HCT116 (cell line): Measurements from ENCODE around the gene TMTC1. TPM values are rescaled to one million over a fixed set of nuclear protein-coding genes. Genes with fewer than 3 reads are reported as not detected.

Source experiments
- ATAC-seq: fragments of 200-7000 bp; cut with Tn5 transposase; 2 replicates; pipeline ENCODE4 v1.9.1; 2020; ENCODE audit warnings: mild to moderate bottlenecking, moderate library complexity
- BruUV-seq: library from RNA; stranded (reverse); fragments of 400-500 nt; replicated peaks from 2 replicates; lab custom pipeline; 2021; lab: Mats Ljungman, UMichigan
- CTCF ChIA-PET: fragments of 300-600 bp; sonication (Branson Sonifier 250); formaldehyde crosslinking; loops from one replicate; lab custom pipeline; 2021; ENCODE audit warnings: antibody characterized with exemption; lab: Charles Lee
- POLR2A ChIA-PET: fragments of 300-600, 350-600 bp; sonication (Branson Sonifier 250); formaldehyde crosslinking; loops from one replicate; lab custom pipeline; 2021; ENCODE audit warnings: antibody characterized with exemption; lab: Charles Lee
- RAD21 ChIA-PET, 2 experiments: fragments of 300-600 bp; sonication (Branson Sonifier 250); formaldehyde crosslinking; loops; one replicate each; lab custom pipeline; 2023; ENCODE audit warnings: low total read pairs in 2 of 2; ENCODE audit not compliant: uncharacterized antibody in 2 of 2, unreplicated experiment in 2 of 2, low non-redundant PET in 1 of 2; lab: Charles Lee
- DNase-seq: peaks from one replicate; pipeline ENCODE4 v3.0.0-alpha.2; 2010; ENCODE audit warnings: low read depth, low spot score
- H2AFZ ChIP-seq: fragments of 200-600 bp; shearing (Covaris generic), sonication (generic); 2 replicates; pipeline ENCODE4 v1.6.1; 2017; ENCODE audit warnings: low read depth, mixed run types, mixed read lengths, antibody characterized with exemption, low read length; ENCODE audit not compliant: poor library complexity, severe bottlenecking
- H3K27ac ChIP-seq: 2 replicates; pipeline ENCODE4 v1.5.1; 2012; ENCODE audit warnings: low read depth, low read length
- H3K27me3 ChIP-seq: fragments of 200-600 bp; sonication (generic); 2 replicates; pipeline ENCODE4 v1.6.1; 2016; ENCODE audit warnings: mixed run types, low read length, mixed read lengths; ENCODE audit not compliant: insufficient read depth
- H3K36me3 ChIP-seq, 2 experiments: fragments of 200-500 bp in 1 of 2; fragments of 200-600 bp in 1 of 2; sonication (Bioruptor generic) in 1 of 2; sonication (generic) in 1 of 2; 2 replicates each; pipeline versions ENCODE4 v1.5.1 to v1.6.1; 2014 to 2016; ENCODE audit warnings: low read length in 2 of 2, inconsistent platforms in 1 of 2, mixed read lengths in 1 of 2, mixed run types in 1 of 2; ENCODE audit not compliant: insufficient read depth in 2 of 2, control insufficient read depth in 1 of 2
- H3K4me1 ChIP-seq, 2 experiments: fragments of 200-600 bp in 1 of 2; sonication (generic) in 1 of 2; 2 replicates each; pipeline versions ENCODE4 v1.5.1 to v1.6.1; 2012 to 2017; ENCODE audit warnings: low read length in 2 of 2, inconsistent platforms in 1 of 2, mild to moderate bottlenecking in 1 of 2, mixed read lengths in 1 of 2, mixed run types in 1 of 2, moderate library complexity in 1 of 2; ENCODE audit not compliant: insufficient read depth in 2 of 2, control insufficient read depth in 1 of 2
- H3K4me2 ChIP-seq: fragments of 200-600 bp; sonication (generic); 2 replicates; pipeline ENCODE4 v1.6.1; 2017; ENCODE audit warnings: mixed run types, low read length, mixed read lengths
- H3K4me3 ChIP-seq, 2 experiments: fragments of 200-600 bp in 1 of 2; sonication (generic) in 1 of 2; replicated peaks in 1 of 2; 2 replicates each; pipeline ENCODE4 v1.5.1; 2011 to 2016; ENCODE audit warnings: low read length in 2 of 2, control low read depth in 1 of 2, low read depth in 1 of 2, mild to moderate bottlenecking in 1 of 2, mixed read lengths in 1 of 2, mixed run types in 1 of 2
- H3K79me2 ChIP-seq: fragments of 200-600 bp; sonication (generic); 2 replicates; pipeline ENCODE4 v1.6.1; 2017; ENCODE audit warnings: mild to moderate bottlenecking, mixed run types, low read length, moderate library complexity, mixed read lengths; ENCODE audit not compliant: insufficient read depth
- H3K9ac ChIP-seq: fragments of 200-600 bp; sonication (generic); 2 replicates; pipeline ENCODE4 v1.6.1; 2016; ENCODE audit warnings: low read length, mixed read lengths
- H3K9me2 ChIP-seq: fragments of 200-600 bp; sonication (generic), shearing (Covaris generic); 2 replicates; pipeline ENCODE4 v1.6.1; 2017; ENCODE audit warnings: mixed run types, mild to moderate bottlenecking, moderate library complexity; ENCODE audit not compliant: insufficient read depth
- H3K9me3 ChIP-seq, 2 experiments: fragments of 200-500 bp in 1 of 2; fragments of 200-600 bp in 1 of 2; sonication (Bioruptor generic) in 1 of 2; sonication (generic) in 1 of 2; 2 replicates each; pipeline ENCODE4 v1.6.1; 2014 to 2017; ENCODE audit warnings: low read length in 2 of 2, mixed read lengths in 2 of 2, inconsistent platforms in 1 of 2, low read depth in 1 of 2, mild to moderate bottlenecking in 1 of 2, mixed run types in 1 of 2, moderate library complexity in 1 of 2; ENCODE audit not compliant: control insufficient read depth in 1 of 2, insufficient read depth in 1 of 2
- H4K20me1 ChIP-seq: fragments of 200-600 bp; sonication (generic), shearing (Covaris generic); 2 replicates; pipeline ENCODE4 v1.6.1; 2017; ENCODE audit warnings: mixed run types, mild to moderate bottlenecking, moderate library complexity; ENCODE audit not compliant: insufficient read depth
- ATF3 ChIP-seq: IDR thresholded peaks from 2 replicates; pipeline ENCODE4 v1.6.1; 2012
- CBX3 ChIP-seq: IDR thresholded peaks from 2 replicates; pipeline ENCODE4 v1.6.1; 2012; ENCODE audit warnings: low read depth
- CEBPB ChIP-seq: IDR thresholded peaks from 2 replicates; pipeline ENCODE4 v1.6.1; 2012; ENCODE audit warnings: low read depth
- CTCF ChIP-seq, 3 experiments: fragments of 200-600 bp in 1 of 3; sonication (generic) in 1 of 3; IDR thresholded peaks in 2 of 3; conservative IDR thresholded peaks in 1 of 3; 2 replicates each; pipeline ENCODE4 v1.5.1; 2012 to 2017; ENCODE audit warnings: low read depth in 2 of 3, low read length in 2 of 3, antibody characterized with exemption in 1 of 3, borderline replicate concordance in 1 of 3, control low read depth in 1 of 3, mild to moderate bottlenecking in 1 of 3, mixed read lengths in 1 of 3, mixed run types in 1 of 3, moderate library complexity in 1 of 3; ENCODE audit not compliant: insufficient read depth in 1 of 3
- EGR1 ChIP-seq: IDR thresholded peaks from 2 replicates; pipeline ENCODE4 v1.6.1; 2012; ENCODE audit warnings: low read depth
- ELF1 ChIP-seq: IDR thresholded peaks from 2 replicates; pipeline ENCODE4 v1.6.1; 2012; ENCODE audit warnings: low read depth, borderline replicate concordance
- EZH2phosphoT487 ChIP-seq: fragments of 200-600 bp; IDR thresholded peaks from 2 replicates; pipeline ENCODE4 v1.6.1; 2018; ENCODE audit warnings: antibody characterized with exemption, borderline replicate concordance
- FOSL1 ChIP-seq: IDR thresholded peaks from 2 replicates; pipeline ENCODE4 v1.6.1; 2012; ENCODE audit warnings: low read depth
- POLR2A ChIP-seq: IDR thresholded peaks from 2 replicates; pipeline ENCODE4 v1.7.0; 2011; ENCODE audit warnings: borderline replicate concordance; ENCODE audit not compliant: insufficient read depth, insufficient read length; ENCODE audit errors: extremely low read depth
- POLR2AphosphoS5 ChIP-seq: IDR thresholded peaks from 2 replicates; pipeline ENCODE4 v1.6.1; 2011; ENCODE audit warnings: mild to moderate bottlenecking, low read depth, low read length, moderate library complexity
- SP1 ChIP-seq: IDR thresholded peaks from 2 replicates; pipeline ENCODE4 v1.6.1; 2012; ENCODE audit warnings: low read depth
- TCF7L2 ChIP-seq: IDR thresholded peaks from 2 replicates; pipeline ENCODE4 v1.7.0; 2011; ENCODE audit warnings: borderline replicate concordance, inconsistent platforms; ENCODE audit not compliant: insufficient read depth, insufficient read length; ENCODE audit errors: extremely low read depth
- YY1 ChIP-seq: IDR thresholded peaks from 2 replicates; pipeline ENCODE4 v1.6.1; 2011; ENCODE audit warnings: low read length, low read depth, moderate library complexity, mild to moderate bottlenecking; ENCODE audit not compliant: insufficient replicate concordance; ENCODE audit errors: extremely low read depth
- ZBTB33 ChIP-seq: IDR thresholded peaks from 2 replicates; pipeline ENCODE4 v1.6.1; 2011; ENCODE audit warnings: mild to moderate bottlenecking, low read length, moderate library complexity; ENCODE audit not compliant: insufficient replicate concordance; ENCODE audit errors: extremely low read depth
- ZFX ChIP-seq: fragments of 450-650 bp; IDR thresholded peaks from 2 replicates; pipeline ENCODE4 v1.6.1; 2017
- intact Hi-C: fragments of 100-400 bp; cut with micrococcal nuclease; formaldehyde crosslinking; loops from 2 replicates; pipeline ENCODE4 v1.10.0; 2022
- total RNA-seq: library from RNA; stranded (reverse); gene quantifications from one replicate; pipeline ENCODE4 v1.2.1, GENCODE V29; 2021; ENCODE audit not compliant: unreplicated experiment
- TF ChIP-seq, protein P1 (sequence below): IDR thresholded peaks from 2 replicates; pipeline ENCODE4 v1.6.1; 2012
- TF ChIP-seq, protein P2 (sequence below): IDR thresholded peaks from 2 replicates; pipeline ENCODE4 v1.6.1; 2012; ENCODE audit warnings: low read depth

The TMTC1 gene
- total RNA-seq, 1 experiment from 2014 or later = 2.0 TPM

- TF ChIP-seq TCF7L2 (no peak), YY1 (no peak)
- TF ChIP-seq, protein P1, sequence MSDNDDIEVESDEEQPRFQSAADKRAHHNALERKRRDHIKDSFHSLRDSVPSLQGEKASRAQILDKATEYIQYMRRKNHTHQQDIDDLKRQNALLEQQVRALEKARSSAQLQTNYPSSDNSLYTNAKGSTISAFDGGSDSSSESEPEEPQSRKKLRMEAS = no peak
Measured at GRCh38 chr12:29781188-29781587, 2.6 kb downstream of the TMTC1 start (continued).

GRCh38 chr12:29780084-29780483, 3.7 kb downstream of the TMTC1 start:
- no peaks in the 10 kb centered on the region for H4K20me1 ChIP-seq
- peaks cover 0 to 7% of the 10 kb centered on the region in 2 experiments; a peak in 1 of 4 replicates for H3K4me1 ChIP-seq
- ChIA-PET RAD21 (no interaction called here), CTCF (no interaction called here), POLR2A (no interaction called here)
- H3K79me2 ChIP-seq = no peaks in the 10 kb centered on the region
- H3K27me3 ChIP-seq = no peaks in the 10 kb centered on the region
- ATAC-seq = no peak
- intact Hi-C loops = no loop called here
- no peak overlapping the region for H3K27ac ChIP-seq
- H3K9me2 ChIP-seq = no peaks in the 10 kb centered on the region
- H3K36me3 ChIP-seq = no peaks in the 10 kb centered on the region
- no TSS peak for BruUV-seq
- H3K4me3 ChIP-seq = no peak overlapping the region
- H3K9me3 ChIP-seq = peaks cover 2 to 3% of the 10 kb centered on the region in 2 experiments; a peak in 2 of 4 replicates
- H3K4me2 ChIP-seq = no peak overlapping the region
- no peak overlapping the region for H2AFZ ChIP-seq
- no peak for DNase-seq
- no peak overlapping the region for H3K9ac ChIP-seq
- no peak for TF ChIP-seq CEBPB
- TF ChIP-seq, protein P1 = no peak
- no peak for TF ChIP-seq ATF3
- TF ChIP-seq ZFX = no peak
- TF ChIP-seq, protein P2, sequence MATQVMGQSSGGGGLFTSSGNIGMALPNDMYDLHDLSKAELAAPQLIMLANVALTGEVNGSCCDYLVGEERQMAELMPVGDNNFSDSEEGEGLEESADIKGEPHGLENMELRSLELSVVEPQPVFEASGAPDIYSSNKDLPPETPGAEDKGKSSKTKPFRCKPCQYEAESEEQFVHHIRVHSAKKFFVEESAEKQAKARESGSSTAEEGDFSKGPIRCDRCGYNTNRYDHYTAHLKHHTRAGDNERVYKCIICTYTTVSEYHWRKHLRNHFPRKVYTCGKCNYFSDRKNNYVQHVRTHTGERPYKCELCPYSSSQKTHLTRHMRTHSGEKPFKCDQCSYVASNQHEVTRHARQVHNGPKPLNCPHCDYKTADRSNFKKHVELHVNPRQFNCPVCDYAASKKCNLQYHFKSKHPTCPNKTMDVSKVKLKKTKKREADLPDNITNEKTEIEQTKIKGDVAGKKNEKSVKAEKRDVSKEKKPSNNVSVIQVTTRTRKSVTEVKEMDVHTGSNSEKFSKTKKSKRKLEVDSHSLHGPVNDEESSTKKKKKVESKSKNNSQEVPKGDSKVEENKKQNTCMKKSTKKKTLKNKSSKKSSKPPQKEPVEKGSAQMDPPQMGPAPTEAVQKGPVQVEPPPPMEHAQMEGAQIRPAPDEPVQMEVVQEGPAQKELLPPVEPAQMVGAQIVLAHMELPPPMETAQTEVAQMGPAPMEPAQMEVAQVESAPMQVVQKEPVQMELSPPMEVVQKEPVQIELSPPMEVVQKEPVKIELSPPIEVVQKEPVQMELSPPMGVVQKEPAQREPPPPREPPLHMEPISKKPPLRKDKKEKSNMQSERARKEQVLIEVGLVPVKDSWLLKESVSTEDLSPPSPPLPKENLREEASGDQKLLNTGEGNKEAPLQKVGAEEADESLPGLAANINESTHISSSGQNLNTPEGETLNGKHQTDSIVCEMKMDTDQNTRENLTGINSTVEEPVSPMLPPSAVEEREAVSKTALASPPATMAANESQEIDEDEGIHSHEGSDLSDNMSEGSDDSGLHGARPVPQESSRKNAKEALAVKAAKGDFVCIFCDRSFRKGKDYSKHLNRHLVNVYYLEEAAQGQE = no peak
- no peak for TF ChIP-seq CBX3
- TF ChIP-seq FOSL1 = no peak
- TF ChIP-seq SP1 = no peak
- TF ChIP-seq ZBTB33 = no peak
- TF ChIP-seq ELF1 = no peak
- TF ChIP-seq CTCF (IDR thresholded peaks at IDR 0.05 in 2 of 3, conservative IDR thresholded peaks at IDR 0.05 in 1 of 3; ENCODE audit: borderline replicate concordance in 1 of 3, insufficient read depth in 1 of 3, low read depth in 2 of 3, low read length in 2 of 3) = no peak
- TF ChIP-seq EGR1 = no peak
- no peak for TF ChIP-seq POLR2A
- TF ChIP-seq POLR2AphosphoS5 = no peak
- TF ChIP-seq EZH2phosphoT487 = no peak
- TF ChIP-seq TCF7L2 = no peak
